Adipocyte (in vitro differentiated cells): ENCODE measurements around the gene HMCN2.
"Not testable (repeated sequence)": the region's sequence is repeated elsewhere in the genome, so short reads cannot be mapped to it uniquely, and the experiment has no call there.

Experiments used
- DNase-seq: peaks from one replicate; pipeline ENCODE4 v3.0.0-alpha.2; 2015; ENCODE audit warnings: low read depth
- H3K27me3 ChIP-seq: replicated peaks from 2 replicates; pipeline ENCODE4 v1.7.0; 2013; ENCODE audit warnings: mild to moderate bottlenecking, low read length, moderate library complexity; ENCODE audit not compliant: control insufficient read depth, insufficient read depth
- H3K36me3 ChIP-seq: 2 replicates; pipeline ENCODE4 v1.7.0; 2013; ENCODE audit warnings: low read length, mild to moderate bottlenecking, moderate library complexity; ENCODE audit not compliant: control insufficient read depth, insufficient read depth, severe bottlenecking
- H3K4me1 ChIP-seq: 2 replicates; pipeline ENCODE4 v1.7.0; 2013; ENCODE audit warnings: mild to moderate bottlenecking, low read length, moderate library complexity; ENCODE audit not compliant: control insufficient read depth, insufficient read depth
- H3K4me3 ChIP-seq: 2 replicates; pipeline ENCODE4 v1.7.0; 2013; ENCODE audit warnings: mild to moderate bottlenecking, low read length, moderate library complexity
- H3K9ac ChIP-seq: 2 replicates; pipeline ENCODE4 v1.7.0; 2013; ENCODE audit warnings: mild to moderate bottlenecking, low read length, moderate library complexity
- H3K9me3 ChIP-seq: 2 replicates; pipeline ENCODE4 v1.7.0; 2013; ENCODE audit warnings: mild to moderate bottlenecking, low read length, moderate library complexity; ENCODE audit not compliant: control insufficient read depth

The HMCN2 gene

DNA sequence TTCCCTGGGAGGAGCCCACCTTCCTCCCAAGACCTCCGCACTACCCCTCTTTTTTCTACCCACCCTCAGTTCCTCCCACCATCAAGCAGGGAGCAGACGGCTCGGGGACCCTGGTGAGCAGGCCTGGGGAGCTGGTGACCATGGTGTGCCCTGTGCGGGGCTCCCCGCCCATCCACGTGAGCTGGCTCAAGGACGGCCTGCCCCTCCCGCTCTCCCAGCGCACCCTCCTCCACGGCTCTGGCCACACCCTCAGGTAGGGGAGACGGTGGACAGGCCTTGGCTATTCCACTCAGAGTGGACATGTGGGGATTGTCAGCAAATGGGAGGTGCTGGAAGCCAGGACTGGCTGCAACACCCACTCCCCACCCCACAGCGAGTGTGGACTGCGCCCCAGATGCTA lies 126.3 kb downstream of the HMCN2 start:
- Histone ChIP-seq H3K4me3 (no peak overlapping the region), H3K4me1 (no peaks in the 10 kb centered on the region), H3K9me3 (no peaks in the 10 kb centered on the region), H3K27me3 (peaks cover 35% of the 10 kb centered on the region), H3K36me3 (no peaks in the 10 kb centered on the region), H3K9ac (no peak overlapping the region)
- DNase-seq, result no peak

DNA sequence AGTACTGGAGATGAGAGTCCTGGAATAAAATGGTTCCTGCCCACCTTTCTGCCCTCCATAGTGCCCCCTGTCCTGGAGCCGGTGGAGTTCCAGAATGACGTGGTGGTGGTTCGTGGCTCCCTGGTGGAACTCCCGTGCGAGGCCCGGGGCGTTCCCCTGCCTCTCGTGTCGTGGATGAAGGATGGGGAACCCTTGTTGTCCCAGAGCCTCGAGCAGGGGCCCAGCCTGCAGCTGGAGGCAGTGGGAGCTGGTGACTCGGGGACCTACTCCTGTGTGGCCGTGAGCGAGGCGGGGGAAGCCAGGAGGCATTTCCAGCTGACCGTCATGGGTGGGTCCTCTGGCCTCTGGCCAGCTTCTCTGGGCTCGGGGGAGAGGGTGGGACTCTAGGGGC lies 128.1 kb downstream of the HMCN2 start:
- Histone ChIP-seq H3K4me1 (no peaks in the 10 kb centered on the region), H3K36me3 (no peaks in the 10 kb centered on the region), H3K4me3 (no peak overlapping the region), H3K9me3 (no peaks in the 10 kb centered on the region), H3K27me3 (peaks cover 19% of the 10 kb centered on the region), H3K9ac (no peak overlapping the region)
- DNase-seq, result no peak

DNA sequence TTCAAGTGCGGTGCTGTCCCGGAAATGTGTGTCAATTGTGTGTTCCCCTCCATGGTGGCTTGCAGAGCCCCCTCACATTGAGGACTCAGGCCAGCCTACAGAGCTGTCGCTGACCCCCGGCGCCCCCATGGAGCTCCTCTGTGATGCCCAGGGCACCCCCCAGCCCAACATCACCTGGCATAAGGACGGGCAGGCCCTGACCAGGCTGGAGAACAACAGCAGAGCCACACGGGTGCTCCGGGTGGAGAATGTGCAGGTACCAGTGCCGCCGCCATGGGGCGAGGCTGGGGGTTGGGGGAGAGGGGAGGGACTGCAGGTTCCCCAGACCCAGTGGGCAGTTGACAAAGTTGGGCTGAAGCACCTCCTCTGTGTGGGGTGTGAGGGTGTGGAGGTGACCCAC lies 128.8 kb downstream of the HMCN2 start:
- Histone ChIP-seq H3K27me3 (peaks cover 14% of the 10 kb centered on the region), H3K4me1 (no peaks in the 10 kb centered on the region), H3K36me3 (no peaks in the 10 kb centered on the region), H3K9ac (no peak overlapping the region), H3K4me3 (no peak overlapping the region), H3K9me3 (no peaks in the 10 kb centered on the region)
- no peak for DNase-seq

DNA sequence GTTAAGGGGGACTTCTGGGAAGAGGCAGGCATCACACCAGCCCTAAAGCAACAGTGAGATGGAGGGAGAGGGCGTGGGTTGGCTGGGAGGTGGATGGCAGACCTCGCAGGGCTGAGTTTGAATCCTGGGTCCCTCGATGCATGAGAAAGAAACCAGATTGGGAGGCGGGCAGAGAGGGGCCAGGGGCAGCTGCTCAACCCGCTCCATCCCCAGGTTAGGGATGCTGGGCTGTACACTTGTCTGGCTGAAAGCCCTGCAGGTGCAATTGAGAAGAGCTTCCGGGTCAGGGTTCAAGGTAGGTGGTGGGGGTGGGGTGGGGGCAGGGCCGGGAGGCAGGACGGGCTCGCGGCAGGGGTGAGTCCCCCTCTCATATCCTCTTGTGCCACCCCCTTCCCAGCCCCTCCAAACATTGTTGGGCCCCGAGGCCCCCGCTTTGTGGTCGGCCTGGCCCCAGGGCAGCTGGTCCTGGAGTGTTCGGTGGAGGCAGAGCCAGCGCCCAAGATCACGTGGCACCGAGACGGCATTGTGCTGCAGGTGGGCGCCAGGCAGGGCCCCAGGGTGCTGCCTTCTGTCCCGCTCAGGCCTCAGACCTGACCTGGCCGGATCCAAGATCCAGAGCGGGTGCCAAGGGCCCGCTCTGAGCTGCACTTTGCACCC lies 129.4 kb downstream of the HMCN2 start:
- H3K4me1 ChIP-seq, result no peaks in the 10 kb centered on the region
- H3K27me3 ChIP-seq, result peaks cover 17% of the 10 kb centered on the region
- H3K9me3 ChIP-seq, result no peaks in the 10 kb centered on the region
- H3K4me3 ChIP-seq, result no peak overlapping the region
- no peaks in the 10 kb centered on the region for H3K36me3 ChIP-seq
- H3K9ac ChIP-seq, result no peak overlapping the region
- no peak for DNase-seq

DNA sequence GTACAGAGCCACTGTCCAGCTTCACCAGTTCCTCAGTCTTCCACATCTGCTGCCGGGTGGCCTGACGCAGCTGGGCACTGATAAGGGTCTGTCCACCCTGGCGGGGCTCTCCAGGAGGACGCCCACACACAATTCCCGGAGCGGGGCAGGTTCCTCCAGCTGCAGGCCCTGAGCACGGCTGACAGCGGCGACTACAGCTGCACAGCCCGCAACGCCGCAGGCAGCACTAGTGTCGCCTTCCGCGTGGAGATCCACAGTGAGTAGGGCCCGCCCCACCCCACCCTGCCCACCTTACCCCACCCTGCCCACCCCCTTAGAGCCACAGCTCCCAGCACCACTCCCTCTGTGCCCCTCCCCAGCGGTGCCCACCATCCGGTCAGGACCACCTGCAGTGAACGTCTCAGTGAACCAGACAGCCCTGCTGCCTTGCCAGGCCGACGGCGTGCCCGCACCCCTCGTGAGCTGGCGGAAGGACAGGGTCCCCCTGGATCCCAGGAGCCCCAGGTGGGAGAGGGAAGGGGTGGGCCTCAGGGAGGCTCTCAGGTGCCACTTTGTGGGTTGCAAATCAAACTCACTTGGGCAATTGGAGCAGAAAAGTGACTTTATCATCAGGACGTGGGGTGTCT lies 130.4 kb downstream of the HMCN2 start:
- DNase-seq, result no peak
- no peaks in the 10 kb centered on the region for H3K9me3 ChIP-seq

DNA sequence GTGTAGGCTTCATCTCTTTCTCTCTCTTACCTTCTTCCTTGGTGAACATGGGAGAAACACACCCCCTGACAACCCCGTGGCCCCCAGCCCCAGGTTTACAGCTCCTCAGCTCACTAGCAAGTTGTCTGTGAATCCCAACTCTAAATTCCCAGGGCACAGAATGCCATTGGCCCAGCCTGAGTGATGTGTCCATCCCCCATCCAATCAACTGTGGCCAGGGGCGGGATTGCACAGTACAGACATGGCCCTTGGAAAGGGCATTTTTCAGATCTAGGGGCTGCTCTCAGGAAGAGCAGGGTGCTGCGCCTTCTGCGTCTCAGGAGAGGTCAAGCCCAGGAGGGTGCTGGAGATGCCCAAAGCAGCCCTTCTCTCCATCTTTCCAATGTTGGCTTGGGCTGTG lies 131.0 kb downstream of the HMCN2 start:
- DNase-seq, result no peak
- Histone ChIP-seq H3K27me3 (peaks cover 25% of the 10 kb centered on the region), H3K9me3 (no peaks in the 10 kb centered on the region), H3K4me1 (no peaks in the 10 kb centered on the region), H3K9ac (no peak overlapping the region), H3K36me3 (no peaks in the 10 kb centered on the region), H3K4me3 (no peak overlapping the region)

More for the DNA sequence above, 130.4 kb downstream of the HMCN2 start:
- no peaks in the 10 kb centered on the region for H3K4me1 ChIP-seq
- H3K4me3 ChIP-seq, result no peak overlapping the region
- no peaks in the 10 kb centered on the region for H3K36me3 ChIP-seq
- H3K27me3 ChIP-seq, result peaks cover 22% of the 10 kb centered on the region
- no peak overlapping the region for H3K9ac ChIP-seq

DNA sequence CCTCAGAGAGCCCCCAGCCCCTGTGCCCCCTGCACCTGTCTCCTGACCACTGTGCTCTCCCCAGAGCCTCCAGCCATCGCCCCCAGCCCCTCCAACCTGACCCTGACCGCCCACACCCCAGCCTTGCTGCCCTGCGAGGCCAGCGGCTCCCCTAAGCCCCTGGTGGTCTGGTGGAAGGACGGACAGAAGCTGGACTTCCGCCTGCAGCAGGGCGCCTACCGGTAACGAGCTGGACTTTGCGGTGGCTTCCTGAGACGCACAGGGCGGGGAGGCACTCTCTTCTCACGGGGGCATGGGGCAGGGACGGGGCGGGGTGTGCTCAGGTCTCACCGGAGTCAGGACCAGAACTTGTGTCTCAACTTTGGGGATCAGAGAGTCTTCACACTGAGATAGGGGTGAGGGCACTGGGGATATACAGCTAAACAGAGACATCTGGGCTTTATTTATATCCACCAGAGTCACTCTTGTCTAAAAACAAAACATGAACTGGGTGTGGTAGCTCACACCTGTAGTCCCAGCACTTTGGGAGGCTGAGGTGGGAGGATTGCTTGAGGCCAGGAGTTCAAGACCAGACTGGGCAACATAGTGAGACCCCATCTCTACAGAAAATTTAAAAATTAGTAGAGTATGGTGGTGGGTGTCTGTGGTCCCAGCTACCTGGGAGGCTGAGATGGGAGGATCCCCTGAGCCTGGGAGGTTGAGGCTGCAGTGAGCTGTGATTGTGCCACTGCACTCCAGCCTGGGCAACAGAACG lies 133.1 kb downstream of the HMCN2 start:
- DNase-seq, result no peak
- H3K27me3 ChIP-seq, result peaks cover 32% of the 10 kb centered on the region
- no peak overlapping the region for H3K4me3 ChIP-seq
- no peaks in the 10 kb centered on the region for H3K9me3 ChIP-seq
- H3K36me3 ChIP-seq, result no peaks in the 10 kb centered on the region
- no peaks in the 10 kb centered on the region for H3K4me1 ChIP-seq
- H3K9ac ChIP-seq, result no peak overlapping the region

DNA sequence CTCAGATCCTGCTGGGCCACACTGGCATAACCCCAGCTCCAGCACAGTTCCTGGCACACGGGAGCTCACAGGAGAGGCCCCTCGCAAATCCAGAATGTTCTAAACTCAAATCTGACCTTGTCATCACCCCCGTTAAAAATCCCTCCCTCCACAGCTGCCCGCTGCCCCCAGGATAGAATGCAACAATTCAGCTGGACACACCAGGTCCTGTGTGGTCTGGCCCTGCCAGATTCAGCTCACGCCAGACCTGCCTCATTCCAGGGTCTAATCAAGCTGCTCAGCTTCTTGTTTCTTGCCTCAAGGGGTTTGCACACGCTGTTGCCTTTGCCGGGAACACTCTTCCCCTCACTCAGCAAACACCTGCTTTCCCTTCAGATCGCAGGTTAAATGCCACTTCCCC lies 134.2 kb downstream of the HMCN2 start:
- H3K4me1 ChIP-seq, result no peaks in the 10 kb centered on the region
- DNase-seq, result no peak
- H3K9ac ChIP-seq, result no peak overlapping the region
- peaks cover 42% of the 10 kb centered on the region for H3K27me3 ChIP-seq
- no peaks in the 10 kb centered on the region for H3K36me3 ChIP-seq
- H3K9me3 ChIP-seq, result no peaks in the 10 kb centered on the region
- no peak overlapping the region for H3K4me3 ChIP-seq

DNA sequence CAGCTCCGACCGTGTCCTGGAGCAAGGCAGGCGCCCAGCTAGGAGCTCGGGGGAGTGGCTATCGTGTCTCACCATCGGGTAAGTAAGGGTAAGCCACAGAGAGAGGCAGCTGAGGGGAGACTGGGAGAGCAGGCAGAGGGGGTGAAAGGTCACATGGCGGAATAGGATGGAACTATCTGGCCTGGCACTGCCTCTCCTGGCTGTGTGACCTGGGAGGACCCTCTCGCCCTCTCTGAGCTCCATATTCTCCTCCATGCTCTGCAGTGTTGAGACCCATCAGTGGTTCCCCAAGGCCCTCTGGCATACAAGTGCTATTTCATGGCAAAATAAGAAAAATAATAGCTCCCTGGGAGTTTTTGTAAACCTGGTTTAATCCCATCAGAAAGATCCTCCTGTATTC lies 135.3 kb downstream of the HMCN2 start:
- H3K27me3 ChIP-seq, result peaks cover 48% of the 10 kb centered on the region
- no peaks in the 10 kb centered on the region for H3K36me3 ChIP-seq
- H3K4me1 ChIP-seq, result no peaks in the 10 kb centered on the region
- no peaks in the 10 kb centered on the region for H3K9me3 ChIP-seq
- no peak overlapping the region for H3K9ac ChIP-seq
- DNase-seq, result no peak
- H3K4me3 ChIP-seq, result no peak overlapping the region

DNA sequence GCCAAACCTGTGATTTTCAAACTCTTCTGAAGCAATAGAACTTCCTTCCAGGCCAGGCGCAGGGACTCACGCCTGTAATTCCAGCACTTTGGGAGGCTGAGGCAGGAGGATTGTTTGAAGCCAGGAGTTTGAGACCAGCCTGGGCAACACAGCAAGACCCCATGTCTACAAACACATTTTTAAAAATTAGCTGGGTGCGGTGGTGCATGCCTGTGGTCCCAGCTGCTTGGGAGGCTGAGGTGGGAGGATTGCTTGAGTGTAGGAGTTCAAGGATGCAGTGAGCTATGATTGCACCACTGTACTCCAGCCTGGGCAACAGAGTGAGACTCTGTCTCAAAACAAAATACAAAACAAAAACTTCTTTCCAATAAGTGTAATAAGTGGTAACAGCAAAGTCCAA lies 136.2 kb downstream of the HMCN2 start:
- not testable (repeated sequence) for H3K4me3 ChIP-seq, DNase-seq, H3K9ac ChIP-seq, H3K4me1 ChIP-seq, H3K9me3 ChIP-seq, H3K36me3 ChIP-seq
- H3K27me3 ChIP-seq, result peaks cover 53% of the 10 kb centered on the region

DNA sequence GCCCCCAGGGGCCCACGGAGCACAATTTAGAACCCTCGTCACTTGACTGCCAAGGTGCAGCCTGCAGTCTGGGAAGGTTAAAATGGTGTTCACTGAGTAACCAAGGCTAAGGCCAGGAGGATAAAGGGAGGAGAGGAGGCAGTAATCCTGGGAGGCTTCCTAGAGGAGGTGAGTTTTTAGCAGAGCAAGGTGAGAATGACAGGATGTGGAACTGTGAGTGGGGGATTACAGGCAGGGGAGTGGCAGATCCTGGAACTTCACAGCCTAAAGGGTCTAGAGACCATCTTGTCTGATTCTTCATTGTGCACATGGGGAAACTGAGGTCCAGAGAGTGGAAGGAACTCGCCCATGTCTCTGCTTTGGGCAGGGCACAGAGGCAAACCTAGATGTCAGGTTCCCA lies 136.7 kb downstream of the HMCN2 start:
- Histone ChIP-seq H3K9ac (no peak overlapping the region), H3K27me3 (peaks cover 55% of the 10 kb centered on the region), H3K4me3 (no peak overlapping the region), H3K9me3 (no peaks in the 10 kb centered on the region), H3K4me1 (no peaks in the 10 kb centered on the region), H3K36me3 (no peaks in the 10 kb centered on the region)
- no peak for DNase-seq
